Measurements from ENCODE around the gene ANKMY1.
A peak's percentile ranks its signal among the peaks of the same experiment; 100 is the strongest.

ANKMY1 gene, protein sequence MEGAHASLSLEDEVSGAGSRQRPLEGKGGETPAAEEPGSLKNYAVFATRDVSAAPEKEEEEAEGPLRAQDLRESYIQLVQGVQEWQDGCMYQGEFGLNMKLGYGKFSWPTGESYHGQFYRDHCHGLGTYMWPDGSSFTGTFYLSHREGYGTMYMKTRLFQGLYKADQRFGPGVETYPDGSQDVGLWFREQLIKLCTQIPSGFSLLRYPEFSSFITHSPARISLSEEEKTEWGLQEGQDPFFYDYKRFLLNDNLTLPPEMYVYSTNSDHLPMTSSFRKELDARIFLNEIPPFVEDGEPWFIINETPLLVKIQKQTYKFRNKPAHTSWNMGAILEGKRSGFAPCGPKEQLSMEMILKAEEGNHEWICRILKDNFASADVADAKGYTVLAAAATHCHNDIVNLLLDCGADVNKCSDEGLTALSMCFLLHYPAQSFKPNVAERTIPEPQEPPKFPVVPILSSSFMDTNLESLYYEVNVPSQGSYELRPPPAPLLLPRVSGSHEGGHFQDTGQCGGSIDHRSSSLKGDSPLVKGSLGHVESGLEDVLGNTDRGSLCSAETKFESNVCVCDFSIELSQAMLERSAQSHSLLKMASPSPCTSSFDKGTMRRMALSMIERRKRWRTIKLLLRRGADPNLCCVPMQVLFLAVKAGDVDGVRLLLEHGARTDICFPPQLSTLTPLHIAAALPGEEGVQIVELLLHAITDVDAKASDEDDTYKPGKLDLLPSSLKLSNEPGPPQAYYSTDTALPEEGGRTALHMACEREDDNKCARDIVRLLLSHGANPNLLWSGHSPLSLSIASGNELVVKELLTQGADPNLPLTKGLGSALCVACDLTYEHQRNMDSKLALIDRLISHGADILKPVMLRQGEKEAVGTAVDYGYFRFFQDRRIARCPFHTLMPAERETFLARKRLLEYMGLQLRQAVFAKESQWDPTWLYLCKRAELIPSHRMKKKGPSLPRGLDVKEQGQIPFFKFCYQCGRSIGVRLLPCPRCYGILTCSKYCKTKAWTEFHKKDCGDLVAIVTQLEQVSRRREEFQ

GRCh38 chr2:240557808-240558207 is at the start of gene ANKMY1:
TSS of gene ANKMY1 (minus strand) at chr2:240557988. CDS start at chr2:240557335, 653 bp downstream.
- peak; percentile 66 to 67 for DNase-seq

GRCh38 chr2:240605867-240606743 is 48.3 kb upstream of the ANKMY1 start:
- peak in 1 of 2 experiments; percentile 0 for DNase-seq

DNA sequence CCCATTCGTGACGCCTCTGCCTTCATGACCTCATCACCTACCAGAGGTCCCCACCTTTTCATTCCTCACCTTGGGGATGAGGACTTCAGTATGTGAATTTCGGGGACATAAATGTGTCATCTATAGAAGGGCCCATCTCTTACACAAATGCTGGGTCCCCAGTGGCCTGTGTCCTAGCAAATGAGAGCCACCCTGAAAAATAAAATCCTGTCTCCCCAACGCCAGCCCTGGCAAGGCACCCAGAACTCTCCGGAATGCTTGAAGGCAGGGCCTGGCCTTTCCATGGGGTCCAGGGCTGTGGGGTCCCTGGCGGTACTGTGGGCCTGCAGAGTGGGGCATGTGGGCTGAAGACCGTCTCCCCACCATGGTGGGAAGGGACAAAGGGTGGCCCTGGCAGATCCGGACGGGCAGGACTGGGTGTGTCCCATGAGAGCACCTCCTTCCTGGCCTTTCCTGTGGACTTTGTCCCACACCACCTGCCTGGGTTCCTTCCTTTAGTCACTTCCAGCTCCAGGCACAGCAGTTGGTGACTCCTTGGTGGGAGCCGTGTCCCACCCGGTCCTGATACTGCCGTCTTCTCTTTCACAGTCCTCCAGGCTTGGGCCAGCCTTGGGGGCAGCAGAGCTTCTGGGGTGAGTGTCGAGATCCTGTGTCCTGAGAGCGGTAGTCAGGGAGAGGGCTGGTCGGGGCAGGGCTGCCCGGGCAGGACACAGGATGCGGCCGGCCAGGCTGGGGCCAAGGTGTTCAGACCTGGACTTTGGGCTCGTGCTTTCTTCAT is 47.3 kb upstream of the ANKMY1 start:
- no peak for DNase-seq

GRCh38 chr2:240604291-240604938 is 46.6 kb upstream of the ANKMY1 start:
- DNase-seq: no peak

DNA sequence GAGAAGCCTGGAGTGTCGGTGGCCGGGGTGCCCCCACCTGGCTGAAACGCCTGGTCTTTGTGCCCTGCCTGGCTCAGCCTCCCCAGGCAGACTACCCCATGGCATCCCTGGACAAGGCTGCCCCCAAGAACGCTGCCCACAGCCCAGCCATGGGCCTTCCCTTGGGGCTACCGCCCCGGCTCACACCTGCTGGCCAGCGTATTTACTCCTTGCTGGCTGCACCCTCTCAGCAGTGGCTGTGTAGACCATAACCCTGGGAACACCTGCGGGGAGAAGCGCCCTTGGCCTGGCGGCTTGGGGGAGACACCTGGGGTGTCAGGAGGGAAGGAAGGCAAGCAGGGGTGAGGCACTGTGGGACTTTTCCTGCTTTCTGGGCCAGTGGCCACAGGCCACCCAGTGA is 46.1 kb upstream of the ANKMY1 start:
- DNase-seq: no peak

GRCh38 chr2:240603081-240603835 is 45.5 kb upstream of the ANKMY1 start:
- no peak for DNase-seq

DNA sequence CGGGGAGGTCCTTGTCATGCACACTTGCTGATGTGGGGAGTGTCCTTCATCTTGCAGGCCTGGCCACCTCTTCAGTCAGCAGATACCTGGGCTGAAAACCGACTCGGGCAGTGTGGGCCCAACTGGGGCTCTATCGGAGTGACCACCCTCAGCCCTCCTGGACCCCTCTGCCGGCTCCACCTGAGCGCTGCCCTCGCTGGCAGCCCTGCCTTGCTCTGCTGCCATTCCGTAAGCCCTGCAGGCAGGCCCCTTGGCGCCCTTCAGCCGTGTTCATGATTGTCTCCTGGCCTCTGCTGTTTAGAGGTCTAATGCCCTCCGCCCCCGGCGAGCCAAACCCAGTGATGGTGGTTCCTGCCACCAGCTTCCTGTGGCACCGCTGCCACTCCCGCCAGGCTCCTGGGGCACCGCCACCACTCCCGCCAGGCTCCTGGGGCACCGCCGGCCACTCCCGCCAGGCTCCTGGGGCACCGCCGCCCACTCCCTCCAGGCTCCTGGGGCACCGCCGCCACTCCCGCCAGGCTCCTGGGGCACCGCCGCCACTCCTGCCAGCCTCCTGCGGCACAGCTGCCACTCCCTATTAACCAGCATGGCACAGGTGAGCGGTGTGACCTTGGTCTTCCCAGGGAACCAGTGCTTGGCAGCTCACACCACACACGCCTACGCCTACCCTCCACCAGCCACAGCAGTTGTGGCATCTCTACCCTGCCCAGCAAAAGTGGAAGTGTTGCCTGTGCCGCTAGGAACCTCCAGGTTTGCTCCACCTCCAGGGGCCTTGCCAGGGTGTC is 44.7 kb upstream of the ANKMY1 start:
- DNase-seq: no peak

DNA sequence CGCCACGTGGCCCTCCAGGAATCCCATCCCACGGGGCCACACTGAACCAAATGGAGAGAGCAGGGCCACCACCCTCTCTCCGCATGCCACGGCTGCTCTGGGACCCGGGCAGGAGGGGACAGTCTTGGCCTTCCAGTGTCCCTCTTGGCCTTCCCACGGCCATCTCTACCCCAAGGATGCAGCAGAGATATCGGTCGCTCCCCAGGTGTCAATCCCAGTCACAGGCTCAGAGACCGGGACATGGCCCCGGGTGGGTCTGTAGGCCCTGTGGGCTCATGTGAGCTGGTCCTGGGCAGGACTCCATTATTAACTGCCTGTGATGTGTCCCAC is 44.0 kb upstream of the ANKMY1 start:
- no peak for DNase-seq

DNA sequence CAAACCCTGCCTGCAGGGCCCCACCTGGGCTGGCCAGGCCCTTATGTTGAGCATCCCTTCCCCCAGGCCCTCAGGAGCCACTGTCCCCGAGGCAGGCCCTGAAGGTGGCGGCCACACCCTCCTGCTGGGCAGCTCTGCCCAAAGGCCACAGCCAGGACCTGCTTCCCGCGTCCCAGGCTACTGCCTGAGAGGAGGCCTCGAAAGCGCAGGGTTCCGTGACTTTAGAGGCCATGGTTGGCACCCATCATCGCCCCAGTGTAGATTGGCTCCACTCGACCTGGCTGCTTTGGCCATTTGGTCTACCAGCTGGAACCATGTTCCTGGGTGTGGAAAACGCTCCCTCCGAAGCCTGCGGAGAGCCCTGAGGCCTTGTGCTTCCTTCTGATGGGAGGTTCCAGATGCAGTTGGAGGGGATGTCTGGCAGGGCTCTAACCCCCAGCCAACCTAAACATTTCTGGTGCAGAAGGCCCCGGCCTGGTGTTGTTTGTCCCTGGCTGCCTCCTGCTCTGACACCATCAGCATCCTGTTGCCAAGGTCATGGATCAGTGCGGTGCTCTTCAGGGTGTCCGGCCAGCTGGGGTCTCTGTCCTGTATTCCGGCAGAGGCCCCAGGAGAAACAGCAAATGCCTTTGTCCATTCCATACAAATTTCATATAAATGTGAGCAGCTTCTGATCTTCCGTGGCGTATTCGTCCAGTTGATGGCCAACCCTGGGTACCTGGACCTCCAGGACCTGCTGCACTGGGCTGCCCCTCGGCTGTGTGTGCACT is 43.5 kb upstream of the ANKMY1 start:
- DNase-seq: peak in 1 of 2 experiments; percentile 1

GRCh38 chr2:240600451-240600961 is 42.7 kb upstream of the ANKMY1 start:
- DNase-seq: peak in 1 of 2 experiments; percentile 0

GRCh38 chr2:240599141-240599583 is 41.4 kb upstream of the ANKMY1 start:
- DNase-seq: no peak

DNA sequence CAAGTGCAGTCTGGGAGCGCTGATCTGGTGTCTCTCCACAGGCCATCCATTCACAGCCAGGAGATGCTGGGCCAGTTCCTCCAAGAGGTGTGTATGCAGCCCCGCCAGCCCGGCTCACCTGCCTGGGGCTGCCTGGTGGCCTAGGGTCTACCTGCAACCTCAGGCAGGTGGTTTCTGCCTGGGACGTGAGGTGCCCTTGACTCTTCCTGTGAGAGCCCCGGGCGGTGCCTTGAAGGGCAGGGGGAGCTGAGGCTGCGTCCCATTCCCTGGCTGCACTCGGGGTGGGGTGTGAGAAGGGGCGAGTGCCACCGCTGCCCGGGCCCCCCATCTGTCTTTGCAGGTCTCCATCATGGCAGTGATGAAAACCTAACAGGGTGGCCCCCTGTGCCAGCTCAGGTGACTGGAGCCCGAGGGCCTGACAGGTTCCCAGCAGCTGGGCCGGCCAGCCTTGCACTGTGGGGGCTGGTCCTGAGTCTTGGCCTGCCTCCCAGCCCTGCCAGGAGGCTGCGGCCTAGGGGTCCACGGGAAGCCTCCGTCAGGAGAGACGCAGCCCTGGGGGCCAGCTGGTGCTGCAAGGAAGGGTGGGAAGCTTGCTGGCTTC is 40.6 kb upstream of the ANKMY1 start:
- DNase-seq: no peak

DNA sequence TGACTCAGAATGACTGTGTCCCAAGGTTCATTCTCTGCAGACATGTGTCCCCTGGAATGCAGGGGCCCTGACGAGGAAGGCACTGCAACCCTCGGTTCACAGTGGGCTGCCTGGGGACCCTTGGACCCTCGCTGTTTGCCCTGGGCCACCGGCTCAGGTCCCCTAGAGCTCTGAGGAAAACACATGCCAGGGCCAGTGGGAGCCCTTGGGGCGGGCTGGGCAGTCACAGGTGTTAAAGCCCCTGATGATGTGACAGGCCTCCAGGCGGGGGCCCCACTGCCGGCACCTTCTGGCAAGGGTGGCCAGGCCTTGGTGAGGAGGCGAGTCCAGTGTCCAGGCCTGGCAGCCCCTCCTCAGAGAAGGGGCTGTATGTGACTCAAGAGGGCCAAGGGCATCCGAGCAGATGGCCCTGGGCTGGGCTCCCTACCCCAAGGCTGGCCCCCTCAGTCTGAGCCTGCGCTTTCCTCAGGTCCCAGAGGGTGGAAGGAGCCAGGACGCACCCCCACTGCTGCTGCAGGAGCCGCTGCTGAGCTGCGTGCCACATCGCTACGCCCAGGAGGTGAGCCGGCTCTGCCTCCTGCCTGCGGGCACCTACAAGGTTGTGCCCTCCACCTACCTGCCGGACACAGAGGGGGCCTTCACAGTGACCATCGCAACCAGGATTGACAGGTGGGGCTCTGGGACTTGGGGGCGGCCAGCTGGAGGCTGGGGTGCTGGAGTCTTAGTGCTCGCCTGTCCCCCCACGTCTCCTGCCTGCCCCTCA is 39.8 kb upstream of the ANKMY1 start:
- DNase-seq: no peak

DNA sequence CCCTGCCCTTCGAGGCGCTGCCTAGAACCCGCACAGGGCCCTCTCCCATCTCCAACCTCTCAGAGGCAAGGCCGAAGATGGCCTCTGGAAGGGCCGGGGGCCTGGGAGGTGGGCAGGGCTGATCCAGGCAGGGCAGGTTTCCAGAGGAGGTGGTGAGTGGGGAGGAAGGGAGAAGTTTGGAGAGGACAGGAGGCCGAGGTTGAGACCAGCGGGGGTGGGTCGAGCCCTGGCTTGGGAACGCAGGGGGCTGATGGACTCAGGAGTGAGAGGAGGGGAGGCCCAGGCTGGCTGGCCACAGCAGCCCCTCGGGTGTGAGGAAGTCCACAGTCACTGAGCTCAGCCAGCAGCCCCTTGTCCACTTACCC is 39.2 kb upstream of the ANKMY1 start:
- DNase-seq: no peak

GRCh38 chr2:240596491-240596931 is 38.7 kb upstream of the ANKMY1 start:
- no peak for DNase-seq

- no peak for DNase-seq
Measured at GRCh38 chr2:240596080-240596460, 38.3 kb upstream of the ANKMY1 start.

DNA sequence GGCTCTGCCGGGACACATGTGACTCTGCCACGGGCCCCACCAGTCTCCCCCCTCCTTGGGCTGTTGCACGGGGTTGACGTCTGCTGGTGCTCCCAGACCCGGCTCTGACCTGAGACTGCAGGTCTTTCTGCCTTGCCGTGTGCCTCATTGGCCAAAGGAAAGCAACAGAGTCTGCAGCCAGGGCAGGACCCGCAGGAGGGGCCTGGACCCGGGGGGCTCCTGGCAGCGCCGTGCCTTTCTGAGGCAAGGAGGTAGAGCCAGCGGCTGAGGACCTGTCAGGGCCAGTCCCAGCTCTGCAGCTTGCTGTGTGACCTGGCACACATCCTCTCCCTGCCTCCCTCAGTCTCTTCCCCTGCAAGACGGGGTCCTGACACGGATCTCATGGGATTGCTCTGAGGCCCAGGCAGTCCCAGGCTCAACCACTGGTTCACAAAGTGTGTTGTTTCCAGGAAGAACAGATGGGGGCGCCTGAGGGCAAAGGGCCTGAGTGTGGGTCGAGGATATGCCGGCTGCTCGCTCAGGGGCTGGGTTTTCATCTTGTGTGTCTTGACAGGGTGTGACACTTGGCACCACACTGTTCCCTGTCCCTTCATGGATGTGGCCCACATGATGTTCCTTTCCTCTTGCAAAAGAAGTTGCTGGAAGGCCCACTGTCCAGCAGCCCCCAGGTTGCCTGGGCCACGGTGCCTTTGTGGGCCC is 37.7 kb upstream of the ANKMY1 start:
- no peak for DNase-seq

Measured in stimulated activated CD4-positive, alpha-beta T cell treated with anti-CD3 and anti-CD28 coated beads, Interleukin-4, amount 100 ng/mL, for 4 hours (primary cell).